H1 (cell line): Measurements from ENCODE around the gene NRM. TPM values are rescaled to one million over a fixed set of nuclear protein-coding genes. Genes with fewer than 3 reads are reported as not detected.

ENCODE experiments used
- CTCF ChIA-PET: fragments of 300-600 bp; sonication (Branson Sonifier 250); formaldehyde crosslinking; loops from one replicate; lab custom pipeline; 2021; ENCODE audit not compliant: partially characterized antibody; lab: Charles Lee
- POLR2A ChIA-PET: fragments of 300-600 bp; sonication (Branson Sonifier 250); formaldehyde crosslinking; loops from one replicate; lab custom pipeline; 2021; ENCODE audit warnings: inconsistent platforms; ENCODE audit not compliant: partially characterized antibody; lab: Charles Lee
- DNase-seq, 2 experiments: peaks; one replicate each; pipeline versions ENCODE4 v3.0.0 to v3.0.0-alpha.2; 2010 to 2022; ENCODE audit warnings: low spot score in 2 of 2, low read depth in 1 of 2, mixed read lengths in 1 of 2
- FAIRE-seq: peaks from 2 replicates; lab custom pipeline; 2011; peaks lifted over from hg19 to GRCh38; lab: Jason Lieb, UNC
- H2AFZ ChIP-seq: 2 replicates; pipeline ENCODE4 v1.8.1; 2012; ENCODE audit warnings: low read length, inconsistent platforms
- H2AK5ac ChIP-seq: 2 replicates; pipeline ENCODE4 v1.6.1; 2013; ENCODE audit warnings: low read depth, low read length
- H2BK120ac ChIP-seq: replicated peaks from 2 replicates; pipeline ENCODE3; 2013; ENCODE audit warnings: low read depth, low read length, inconsistent platforms
- H2BK12ac ChIP-seq: 2 replicates; pipeline ENCODE4 v1.6.1; 2013; ENCODE audit warnings: low read depth, low read length
- H2BK15ac ChIP-seq: 2 replicates; pipeline ENCODE4 v1.6.1; 2013; ENCODE audit warnings: low read length
- H2BK20ac ChIP-seq: 2 replicates; pipeline ENCODE4 v1.6.1; 2013; ENCODE audit warnings: low read length
- H2BK5ac ChIP-seq: 2 replicates; pipeline ENCODE4 v1.6.1; 2013; ENCODE audit warnings: low read depth, low read length
- H3K14ac ChIP-seq: 2 replicates; pipeline ENCODE4 v1.6.1; 2013; ENCODE audit warnings: inconsistent platforms; ENCODE audit not compliant: insufficient read length
- H3K18ac ChIP-seq: 2 replicates; pipeline ENCODE4 v1.6.1; 2013; ENCODE audit warnings: low read length; ENCODE audit errors: extremely low read depth
- H3K23ac ChIP-seq: 2 replicates; pipeline ENCODE4 v1.6.1; 2013; ENCODE audit warnings: inconsistent platforms; ENCODE audit not compliant: insufficient read length
- H3K23me2 ChIP-seq: 2 replicates; pipeline ENCODE4 v1.6.1; 2013; ENCODE audit warnings: low read depth, low read length
- H3K27ac ChIP-seq: 2 replicates; pipeline ENCODE4 v1.6.1; 2011; ENCODE audit warnings: low read depth, low read length, inconsistent platforms
- H3K27me3 ChIP-seq, 4 experiments: replicated peaks in 1 of 4; 1 replicate in 1 of 4; 2 replicates in 3 of 4; pipeline versions ENCODE4 v1.6.1 to v1.8.1; 2011 to 2013; ENCODE audit warnings: low read length in 3 of 4, mild to moderate bottlenecking in 3 of 4, inconsistent platforms in 2 of 4, mixed read lengths in 2 of 4, moderate library complexity in 1 of 4; ENCODE audit not compliant: control insufficient read depth in 3 of 4, insufficient read depth in 3 of 4; ENCODE audit errors: extremely low read depth in 1 of 4
- H3K36me3 ChIP-seq, 4 experiments: 2 replicates each; pipeline versions ENCODE4 v1.6.1 to v1.8.1; 2011 to 2013; ENCODE audit warnings: mild to moderate bottlenecking in 4 of 4, low read length in 3 of 4, moderate library complexity in 2 of 4, control low read depth in 1 of 4, inconsistent platforms in 1 of 4; ENCODE audit not compliant: insufficient read depth in 4 of 4, control insufficient read depth in 2 of 4
- H3K4ac ChIP-seq: replicated peaks from 2 replicates; pipeline ENCODE3; 2013; ENCODE audit warnings: low read length, low read depth, mixed read lengths, inconsistent platforms; ENCODE audit not compliant: insufficient read length
- H3K4me1 ChIP-seq, 4 experiments: replicated peaks in 1 of 4; 1 replicate in 1 of 4; 2 replicates in 3 of 4; pipeline versions ENCODE4 v1.6.1 to v1.8.1; 2011 to 2013; ENCODE audit warnings: low read length in 3 of 4, inconsistent platforms in 2 of 4, mixed read lengths in 1 of 4; ENCODE audit not compliant: insufficient read depth in 4 of 4, control insufficient read depth in 3 of 4
- H3K4me2 ChIP-seq, 2 experiments: 2 replicates each; pipeline versions ENCODE4 v1.6.1 to v1.8.1; 2011 to 2013; ENCODE audit warnings: low read depth in 2 of 2, low read length in 2 of 2, control low read depth in 1 of 2, inconsistent platforms in 1 of 2, mild to moderate bottlenecking in 1 of 2; ENCODE audit not compliant: insufficient read depth in 1 of 2
- H3K4me3 ChIP-seq, 4 experiments: fragments of 200-600, 300-600 bp in 1 of 4; sonication (generic), shearing (Covaris generic), sonication (Bioruptor Twin) in 1 of 4; 2 replicates each; pipeline versions ENCODE4 v1.5.1 to v1.8.1; 2011 to 2016; ENCODE audit warnings: low read length in 4 of 4, low read depth in 3 of 4, control low read depth in 2 of 4, inconsistent platforms in 2 of 4, mild to moderate bottlenecking in 2 of 4, mixed read lengths in 1 of 4, moderate library complexity in 1 of 4; ENCODE audit not compliant: insufficient read depth in 2 of 4; ENCODE audit errors: extremely low read depth in 1 of 4
- H3K56ac ChIP-seq: replicated peaks from 2 replicates; pipeline ENCODE3; 2013; ENCODE audit warnings: low read depth, mild to moderate bottlenecking, mixed read lengths, low read length, inconsistent platforms; ENCODE audit not compliant: insufficient read length
- H3K79me1 ChIP-seq: 2 replicates; pipeline ENCODE4 v1.6.1; 2013; ENCODE audit warnings: low read depth, low read length, control low read depth
- H3K79me2 ChIP-seq, 2 experiments: 2 replicates each; pipeline versions ENCODE4 v1.6.1 to v1.8.1; 2012 to 2013; ENCODE audit warnings: low read length in 2 of 2, mild to moderate bottlenecking in 2 of 2, inconsistent platforms in 1 of 2; ENCODE audit not compliant: insufficient read depth in 2 of 2, control insufficient read depth in 1 of 2
- H3K9ac ChIP-seq, 4 experiments: replicated peaks in 1 of 4; 1 replicate in 1 of 4; 2 replicates in 3 of 4; pipeline versions ENCODE4 v1.6.1 to v1.8.1; 2011 to 2013; ENCODE audit warnings: low read depth in 3 of 4, low read length in 3 of 4, control low read depth in 2 of 4, mild to moderate bottlenecking in 2 of 4, moderate library complexity in 2 of 4, inconsistent platforms in 1 of 4; ENCODE audit errors: extremely low read depth in 1 of 4
- H3K9me3 ChIP-seq, 2 experiments: 2 replicates each; pipeline versions ENCODE4 v1.6.1 to v1.8.1; 2012 to 2013; ENCODE audit warnings: mild to moderate bottlenecking in 2 of 2, moderate library complexity in 2 of 2, control low read depth in 1 of 2, inconsistent platforms in 1 of 2, low read depth in 1 of 2, low read length in 1 of 2, mixed read lengths in 1 of 2; ENCODE audit not compliant: insufficient read depth in 2 of 2
- H4K20me1 ChIP-seq, 2 experiments: replicated peaks in 1 of 2; 2 replicates each; pipeline versions ENCODE3 to v1.8.1; 2011 to 2013; ENCODE audit warnings: inconsistent platforms in 2 of 2, low read length in 2 of 2, mild to moderate bottlenecking in 1 of 2; ENCODE audit not compliant: insufficient read depth in 2 of 2, control insufficient read depth in 1 of 2
- H4K5ac ChIP-seq: 2 replicates; pipeline ENCODE4 v1.6.1; 2013; ENCODE audit warnings: low read length, low read depth, mixed read lengths, inconsistent platforms; ENCODE audit not compliant: insufficient read length
- H4K8ac ChIP-seq: 2 replicates; pipeline ENCODE4 v1.8.0; 2013; ENCODE audit warnings: mild to moderate bottlenecking, moderate library complexity, low read length, inconsistent platforms; ENCODE audit not compliant: insufficient read depth; ENCODE audit errors: extremely low read depth
- H4K91ac ChIP-seq: replicated peaks from 2 replicates; pipeline ENCODE3; 2013; ENCODE audit warnings: low read length, mixed read lengths, inconsistent platforms; ENCODE audit not compliant: insufficient read length
- ASH2L ChIP-seq: fragments of 200-600, 300-600 bp; sonication (generic); IDR thresholded peaks from one replicate; pipeline ENCODE4 v1.7.1; 2017; ENCODE audit warnings: low read length
- BRCA1 ChIP-seq: IDR thresholded peaks from 2 replicates; pipeline ENCODE4 v1.6.1; 2012; ENCODE audit warnings: low read depth, low read length, improper control_type of control experiment
- CEBPB ChIP-seq: IDR thresholded peaks from 2 replicates; pipeline ENCODE4 v1.6.1; 2012; ENCODE audit warnings: low read depth, low read length
- CTBP2 ChIP-seq: IDR thresholded peaks from 2 replicates; pipeline ENCODE4 v1.7.0; 2011; ENCODE audit warnings: borderline replicate concordance, mild to moderate bottlenecking, moderate library complexity, mixed read lengths, low read length; ENCODE audit not compliant: insufficient read depth, insufficient read length
- FOSL1 ChIP-seq: IDR thresholded peaks from 2 replicates; pipeline ENCODE4 v1.6.1; 2011; ENCODE audit warnings: mild to moderate bottlenecking, low read depth, low read length, moderate library complexity; ENCODE audit not compliant: insufficient read depth
- HDAC2 ChIP-seq, 2 experiments: fragments of 300-600 bp in 1 of 2; sonication (generic) in 1 of 2; IDR thresholded peaks; 2 replicates each; pipeline ENCODE4 v1.6.1; 2011 to 2012; ENCODE audit warnings: low read depth in 2 of 2, low read length in 2 of 2, mild to moderate bottlenecking in 2 of 2, moderate library complexity in 2 of 2, borderline replicate concordance in 1 of 2, inconsistent platforms in 1 of 2
- SRF ChIP-seq: IDR thresholded peaks from 2 replicates; pipeline ENCODE4 v1.6.1; 2011; ENCODE audit warnings: mild to moderate bottlenecking, low read depth, low read length, moderate library complexity
- TBP ChIP-seq: IDR thresholded peaks from 2 replicates; pipeline ENCODE4 v1.6.1; 2011; ENCODE audit warnings: low read depth, low read length, improper control_type of control experiment
- WGBS, 2 experiments: shearing (Covaris generic) in 1 of 2; methylation state at CpG; one replicate each; pipeline versions ENCODE4 v1.1.6 to v1.1.7; 2013 to 2015; ENCODE audit warnings: low lambda C conversion rate in 2 of 2, mixed read lengths in 2 of 2, inconsistent platforms in 1 of 2, low coverage in 1 of 2, missing lambda C conversion rate in 1 of 2; ENCODE audit not compliant: insufficient replicate concordance in 2 of 2, insufficient coverage in 1 of 2, insufficient read length in 1 of 2; ENCODE audit errors: extremely low coverage in 1 of 2, missing lambda C conversion rate in 1 of 2; 5-methylcytosine and 5-hydroxymethylcytosine counted together
- polyA plus RNA-seq, 7 experiments: library from polyadenylated mRNA; depleted of rRNA in 3 of 7; stranded (reverse) in 5 of 7; unstranded in 2 of 7; fragments of >200 nt in 5 of 7; fragments of 200-250 nt in 2 of 7; gene quantifications; 1 replicate in 5 of 7; 2 replicates in 1 of 7; 4 replicates in 1 of 7; pipeline versions ENCODE4 v1.2.1 to v1.2.3, GENCODE V29; 2011 to 2013; ENCODE audit warnings: missing spikeins in 2 of 7, mixed read lengths in 2 of 7
- total RNA-seq: library from RNA; stranded (reverse); fragmentation: NEBNext Ultra II Directional; extraction: Animal tissue kit (Norgen Biotek cat#: 25700); gene quantifications from 2 replicates; pipeline ENCODE4 v1.2.1, GENCODE V29; 2021

The NRM gene
- total and polyA plus RNA-seq, 2 of the 8 experiments (the other 6 are each of a cell fraction or from before 2014, with no cell fraction given): 27.3 to 50.4 TPM

DNA sequence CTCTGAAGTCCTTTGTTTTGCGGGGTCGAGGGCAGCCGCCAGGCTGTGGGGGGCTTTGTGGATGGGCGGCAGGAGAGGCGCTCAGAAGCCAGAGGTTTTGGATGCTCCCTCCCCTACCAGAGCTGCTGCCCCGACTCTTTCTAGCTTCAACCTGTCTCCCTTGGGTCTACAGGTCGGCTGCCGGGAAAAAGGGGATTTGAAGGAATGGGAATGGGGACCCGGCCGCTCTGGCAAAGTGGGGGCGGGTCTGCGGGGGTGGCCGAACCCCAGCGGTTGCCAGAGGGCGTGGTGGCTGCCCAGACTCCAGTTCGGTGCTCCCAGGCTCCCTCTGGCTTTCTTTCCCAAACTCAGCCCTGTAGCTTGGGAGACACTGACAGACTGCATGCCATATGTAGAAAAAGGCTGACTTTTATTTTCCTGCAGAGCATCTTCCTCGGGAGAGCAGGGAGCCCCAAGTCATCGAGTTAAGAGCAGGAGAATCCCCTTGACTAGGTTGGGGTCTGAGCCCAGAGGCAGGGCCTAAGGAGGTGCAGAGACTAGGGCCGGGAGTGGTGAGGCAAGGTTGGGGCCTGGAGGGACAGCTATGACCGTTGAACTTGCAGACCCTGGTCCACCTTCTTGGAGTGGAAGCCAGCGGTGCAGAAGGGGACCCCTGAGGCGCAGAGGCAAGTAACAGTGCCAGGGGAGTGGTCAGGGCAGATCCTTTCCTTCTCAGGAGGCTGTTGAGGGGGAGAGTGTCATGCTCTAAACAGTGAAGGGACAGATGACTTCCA, 2.9 kb downstream of the NRM start:
- Histone ChIP-seq H3K9ac (peak overlapping the region in 2 of 4 experiments; percentile 50 to 51; a peak in 4 of 7 replicates), H3K4me1 (peaks cover 0 to 41% (median 26%) of the 10 kb centered on the region in 4 experiments; a peak in 6 of 7 replicates), H3K36me3 (no peaks in the 10 kb centered on the region; a peak in 1 of 8 replicates), H2AFZ (no peak overlapping the region), H4K5ac (peak overlapping the region; percentile 75), H3K79me2 (peaks cover 0 to 16% of the 10 kb centered on the region in 2 experiments; a peak in 3 of 4 replicates), H4K91ac (peak overlapping the region; percentile 52), H3K4me2 (peak overlapping the region; percentile 96 to 98), H3K18ac (peak overlapping the region; percentile 93; the same call in 1 of the 2 replicates), H3K4me3 (peak overlapping the region; percentile 49 to 97 (median 80)), H3K23me2 (peaks cover 15% of the 10 kb centered on the region), H2BK120ac (no peak overlapping the region), H3K27ac (no peak overlapping the region), H3K14ac (no peak overlapping the region), H2BK20ac (no peak overlapping the region), H3K56ac (peak overlapping the region; percentile 79), H3K79me1 (peaks cover 4% of the 10 kb centered on the region; the same call in 1 of the 2 replicates), H2AK5ac (no peak overlapping the region; the same call in 1 of the 2 replicates), H2BK15ac (0 out of 2 replicates have a peak overlapping the region, but pooled peaks have one; percentile 55), H4K20me1 (peaks cover 3% of the 10 kb centered on the region in 2 experiments), H3K23ac (no peak overlapping the region), H3K9me3 (no peaks in the 10 kb centered on the region), H2BK5ac (peak overlapping the region; percentile 78; the same call in 1 of the 2 replicates), H4K8ac (no peak overlapping the region; the same call in 1 of the 2 replicates), H2BK12ac (peak overlapping the region; percentile 52; the same call in 1 of the 2 replicates), H3K27me3 (no peaks in the 10 kb centered on the region), H3K4ac (peak overlapping the region; percentile 75)
- ChIA-PET CTCF (interaction anchor here (0.8 to 3.7 kb wide), 10 partner anchors 9 to 415 kb away, joined by 3 to 28 read pairs (median 3); partner anchors contain the start of gene MDC1), POLR2A (interaction anchor here (0.8 to 26.7 kb wide), 10 partner anchors 10 to 77 kb away, joined by 3 to 732 read pairs (median 6); partner anchors contain the start of genes DHX16, FLOT1, IER3 and MDC1)
- FAIRE-seq (no peak), DNase-seq (no peak)
- WGBS, 2 experiments: 19% methylated on average over 18 of the region's 22 CpGs; no CpG with 5 or more reads in 1 of the 2 experiments
- TF ChIP-seq FOSL1 (no peak), SRF (no peak), BRCA1 (no peak), CEBPB (no peak), HDAC2 (IDR thresholded peaks at IDR 0.05; ENCODE audit: borderline replicate concordance in 1 of 2, low read depth in 2 of 2, low read length in 2 of 2) (no peak; a peak in 1 of 4 replicates), CTBP2 (no peak), TBP (no peak), ASH2L (peak; percentile 7)
